IPS-11a (cell line): Measurements from ENCODE around the gene TUBGCP6.
A peak's percentile ranks its signal among the peaks of the same experiment; 100 is the strongest.

ENCODE experiments used
- H3K4me3 ChIP-seq: one replicate; pipeline ENCODE4 v1.5.1; 2013; ENCODE audit warnings: low read depth, low read length, control low read depth

The TUBGCP6 gene

GRCh38 chr22:50244420-50245213 lies at the start of gene TUBGCP6:
Gene TUBGCP6 (minus strand): TSS chr22:50245023. CDS start chr22:50244459, 564 bp downstream.
- peak within 1 kb of the TSS; percentile 95 for H3K4me3 ChIP-seq

GRCh38 chr22:50294319-50294656 lies 49.5 kb upstream of the TUBGCP6 start:
- H3K4me3 ChIP-seq: no peak overlapping the region

GRCh38 chr22:50293441-50294318 lies 48.9 kb upstream of the TUBGCP6 start:
- H3K4me3 ChIP-seq: no peak overlapping the region

GRCh38 chr22:50292643-50293440 lies 48.0 kb upstream of the TUBGCP6 start:
- no peak overlapping the region for H3K4me3 ChIP-seq

- H3K4me3 ChIP-seq: no peak overlapping the region
These were observed 45.3 kb upstream of the TUBGCP6 start for GRCh38 chr22:50289942-50290630.

- no peak overlapping the region for H3K4me3 ChIP-seq
These were observed 44.5 kb upstream of the TUBGCP6 start for GRCh38 chr22:50289151-50289941.

GRCh38 chr22:50287731-50288130 lies 42.9 kb upstream of the TUBGCP6 start:
- H3K4me3 ChIP-seq: no peak overlapping the region

- no peak overlapping the region for H3K4me3 ChIP-seq
These were observed 42.0 kb upstream of the TUBGCP6 start for GRCh38 chr22:50286701-50287318.

- no peak overlapping the region for H3K4me3 ChIP-seq
These were observed 41.5 kb upstream of the TUBGCP6 start for GRCh38 chr22:50286275-50286674.

- no peak overlapping the region for H3K4me3 ChIP-seq
These were observed 40.9 kb upstream of the TUBGCP6 start for GRCh38 chr22:50285568-50286229.

- no peak overlapping the region for H3K4me3 ChIP-seq
These were observed 39.7 kb upstream of the TUBGCP6 start for GRCh38 chr22:50284479-50284878.

GRCh38 chr22:50283821-50284220 lies 39.0 kb upstream of the TUBGCP6 start:
- no peak overlapping the region for H3K4me3 ChIP-seq

- H3K4me3 ChIP-seq: no peak overlapping the region
These were observed 37.7 kb upstream of the TUBGCP6 start for GRCh38 chr22:50282361-50283155.

GRCh38 chr22:50281957-50282356 lies 37.1 kb upstream of the TUBGCP6 start:
- H3K4me3 ChIP-seq: no peak overlapping the region

GRCh38 chr22:50281384-50281760 lies 36.5 kb upstream of the TUBGCP6 start:
- no peak overlapping the region for H3K4me3 ChIP-seq

- no peak overlapping the region for H3K4me3 ChIP-seq
These were observed 36.0 kb upstream of the TUBGCP6 start for GRCh38 chr22:50280708-50281383.

- no peak overlapping the region for H3K4me3 ChIP-seq
These were observed 35.3 kb upstream of the TUBGCP6 start for GRCh38 chr22:50280022-50280707.
